ENCODE data around the gene CLCA2.

CLCA2 gene

GRCh38 chr1:86447198-86447790 is 23.3 kb downstream of the CLCA2 start:
- no peak for TF ChIP-seq CTCF (conservative IDR thresholded peaks at IDR 0.05; ENCODE audit: low read length)
- TF ChIP-seq EZH2phosphoT487 (IDR thresholded peaks at IDR 0.05; ENCODE audit: borderline replicate concordance): no peak
- Histone ChIP-seq H3K36me3 (ENCODE audit: insufficient read depth, low read length) (no peaks in the 10 kb centered on the region), H3K27me3 (ENCODE audit: insufficient read depth, low read length, poor library complexity, severe bottlenecking) (no peaks in the 10 kb centered on the region), H3K9me2 (replicated peaks; ENCODE audit: low read depth, low read length) (no peaks in the 10 kb centered on the region), H3K4me3 (ENCODE audit: low read length, poor library complexity, severe bottlenecking) (no peak overlapping the region), H3K9me3 (ENCODE audit: insufficient read depth, low read depth, low read length) (no peaks in the 10 kb centered on the region), H2AFZ (ENCODE audit: low read length) (no peak overlapping the region), H4K20me1 (ENCODE audit: insufficient read depth, low read length, poor library complexity, severe bottlenecking) (no peaks in the 10 kb centered on the region), H3K79me2 (ENCODE audit: insufficient read depth, low read length) (no peaks in the 10 kb centered on the region), H3K4me1 (ENCODE audit: insufficient read depth, low read length, poor library complexity, severe bottlenecking) (no peaks in the 10 kb centered on the region), H3K4me2 (ENCODE audit: low read depth, low read length, poor library complexity, severe bottlenecking) (no peak overlapping the region), H3F3A (ENCODE audit: low read depth) (no peaks in the 10 kb centered on the region), H3K9ac (ENCODE audit: low read depth, low read length, poor library complexity, severe bottlenecking) (no peak overlapping the region)

- Histone ChIP-seq H3K9ac (ENCODE audit: low read depth, low read length, poor library complexity, severe bottlenecking) (no peak overlapping the region), H3F3A (ENCODE audit: low read depth) (no peaks in the 10 kb centered on the region), H3K9me2 (replicated peaks; ENCODE audit: low read depth, low read length) (no peaks in the 10 kb centered on the region), H3K4me3 (ENCODE audit: low read length, poor library complexity, severe bottlenecking) (no peak overlapping the region), H3K36me3 (ENCODE audit: insufficient read depth, low read length) (no peaks in the 10 kb centered on the region), H3K4me1 (ENCODE audit: insufficient read depth, low read length, poor library complexity, severe bottlenecking) (no peaks in the 10 kb centered on the region), H3K27me3 (ENCODE audit: insufficient read depth, low read length, poor library complexity, severe bottlenecking) (no peaks in the 10 kb centered on the region), H2AFZ (ENCODE audit: low read length) (no peak overlapping the region), H3K79me2 (ENCODE audit: insufficient read depth, low read length) (no peaks in the 10 kb centered on the region), H4K20me1 (ENCODE audit: insufficient read depth, low read length, poor library complexity, severe bottlenecking) (no peaks in the 10 kb centered on the region), H3K9me3 (ENCODE audit: insufficient read depth, low read depth, low read length) (no peaks in the 10 kb centered on the region), H3K4me2 (ENCODE audit: low read depth, low read length, poor library complexity, severe bottlenecking) (no peak overlapping the region)
- TF ChIP-seq CTCF (conservative IDR thresholded peaks at IDR 0.05; ENCODE audit: low read length) (no peak), EZH2phosphoT487 (IDR thresholded peaks at IDR 0.05; ENCODE audit: borderline replicate concordance) (no peak)
Measured at GRCh38 chr1:86448670-86449069, 24.7 kb downstream of the CLCA2 start.

- Histone ChIP-seq H2AFZ (ENCODE audit: low read length) (no peak overlapping the region), H3K9ac (ENCODE audit: low read depth, low read length, poor library complexity, severe bottlenecking) (no peak overlapping the region), H3K4me2 (ENCODE audit: low read depth, low read length, poor library complexity, severe bottlenecking) (no peak overlapping the region), H3K9me2 (replicated peaks; ENCODE audit: low read depth, low read length) (no peaks in the 10 kb centered on the region), H3K27me3 (ENCODE audit: insufficient read depth, low read length, poor library complexity, severe bottlenecking) (no peaks in the 10 kb centered on the region), H3K79me2 (ENCODE audit: insufficient read depth, low read length) (no peaks in the 10 kb centered on the region), H4K20me1 (ENCODE audit: insufficient read depth, low read length, poor library complexity, severe bottlenecking) (no peaks in the 10 kb centered on the region), H3F3A (ENCODE audit: low read depth) (no peaks in the 10 kb centered on the region), H3K36me3 (ENCODE audit: insufficient read depth, low read length) (no peaks in the 10 kb centered on the region), H3K9me3 (ENCODE audit: insufficient read depth, low read depth, low read length) (no peaks in the 10 kb centered on the region), H3K4me1 (ENCODE audit: insufficient read depth, low read length, poor library complexity, severe bottlenecking) (no peaks in the 10 kb centered on the region), H3K4me3 (ENCODE audit: low read length, poor library complexity, severe bottlenecking) (no peak overlapping the region)
- TF ChIP-seq CTCF (conservative IDR thresholded peaks at IDR 0.05; ENCODE audit: low read length) (no peak), EZH2phosphoT487 (IDR thresholded peaks at IDR 0.05; ENCODE audit: borderline replicate concordance) (no peak)
Measured at GRCh38 chr1:86449103-86449502, 25.1 kb downstream of the CLCA2 start.
